Prostate gland (tissue), 2 donors: Measurements from ENCODE around the gene SLC39A11.

Source experiments
- CTCF ChIP-seq, 4 experiments: fragments of 200-600 bp in 2 of 4; fragments of 450-650 bp in 2 of 4; sonication (generic) in 2 of 4; IDR thresholded peaks; 1 replicate in 3 of 4; 2 replicates in 1 of 4; pipeline ENCODE4 v1.5.1; 2016 to 2019; ENCODE audit warnings: antibody characterized with exemption in 4 of 4, mild to moderate bottlenecking in 2 of 4, moderate library complexity in 2 of 4
- POLR2AphosphoS5 ChIP-seq: sonication (generic); formaldehyde crosslinking; IDR thresholded peaks from one replicate; pipeline ENCODE4 v1.6.1; 2017; ENCODE audit warnings: antibody characterized with exemption

GRCh38 chr17:72946696-72947095 is 145.8 kb downstream of the SLC39A11 start:
- TF ChIP-seq CTCF (IDR thresholded peaks at IDR 0.05) (no peak), POLR2AphosphoS5 (no peak)
